ENCODE data around the gene CLDN4. TPM values are rescaled to one million over a fixed set of nuclear protein-coding genes. Genes with fewer than 3 reads are reported as not detected.

CLDN4 gene
- total RNA-seq, 1 experiment from 2014 or later: 15.6 TPM

GRCh38 chr7:73869011-73869798, 38.4 kb downstream of the CLDN4 start:
- no peak overlapping the region for H4K5ac ChIP-seq (ENCODE audit: insufficient read length, low read depth, low read length)
- H2BK5ac ChIP-seq (ENCODE audit: insufficient read length, low read length): no peak overlapping the region
- TF ChIP-seq CTCF (conservative IDR thresholded peaks at IDR 0.05): no peak
- no peak overlapping the region for H3T11ph ChIP-seq (ENCODE audit: low read length)
- no CpG with 5 or more reads among the region's 24 CpGs for WGBS (ENCODE audit: extremely low coverage, insufficient read length, low lambda C conversion rate)
- DNase-seq: peak; percentile 25
- no peak overlapping the region for H2AFZ ChIP-seq (ENCODE audit: low read length)
- no peaks in the 10 kb centered on the region for H3K9me3 ChIP-seq (ENCODE audit: control insufficient read depth, low read depth, low read length)
- H3K4me2 ChIP-seq (ENCODE audit: insufficient read depth, insufficient read length, low read length): no peak overlapping the region
- no peak overlapping the region for H3K4ac ChIP-seq (ENCODE audit: low read depth, low read length)
- Mint-ChIP-seq H3K27ac (no peak overlapping the region; a peak in 1 of 7 replicates), H3K4me1 (peaks cover 6 to 19% of the 10 kb centered on the region in 2 experiments), H3K27me3 (ENCODE audit: low read depth) (no peaks in the 10 kb centered on the region), H3K4me3 (no peak overlapping the region), H3K9me3 (no peaks in the 10 kb centered on the region; a peak in 1 of 5 replicates), H3K36me3 (ENCODE audit: insufficient read depth in 1 of 3, low read depth in 3 of 3) (no peaks in the 10 kb centered on the region; a peak in 1 of 7 replicates)
- no peak overlapping the region for H3K14ac ChIP-seq (ENCODE audit: insufficient read depth, low read length)
- H4K8ac ChIP-seq (replicated peaks; ENCODE audit: insufficient read length, low read depth, low read length): no peak overlapping the region
- no peaks in the 10 kb centered on the region for H3K79me1 ChIP-seq (ENCODE audit: insufficient read depth, low read depth, low read length, poor library complexity, severe bottlenecking)
- no peak overlapping the region for H2BK20ac ChIP-seq (ENCODE audit: low read depth, low read length, poor library complexity, severe bottlenecking)
- H4K20me1 ChIP-seq (ENCODE audit: control insufficient read depth, insufficient read depth, insufficient read length): no peaks in the 10 kb centered on the region
- H2BK12ac ChIP-seq (ENCODE audit: insufficient read length, low read depth, low read length): no peak overlapping the region
- no peak overlapping the region for H4K91ac ChIP-seq (ENCODE audit: insufficient read length, low read depth, low read length)
- H3K4me1 ChIP-seq (ENCODE audit: insufficient read depth, low read length): no peaks in the 10 kb centered on the region; the same call in 1 of the 2 replicates
- no peaks in the 10 kb centered on the region for H3K79me2 ChIP-seq (ENCODE audit: insufficient read depth, low read length)
- no peaks in the 10 kb centered on the region for H3K27me3 ChIP-seq (ENCODE audit: insufficient read depth, low read length)
- H3K56ac ChIP-seq (ENCODE audit: insufficient read length, low read depth, low read length): no peak overlapping the region
- H3K9ac ChIP-seq (ENCODE audit: extremely low read depth, insufficient read length, low read length): no peak overlapping the region
- no peak overlapping the region for H2BK120ac ChIP-seq (ENCODE audit: low read depth, low read length, poor library complexity, severe bottlenecking)
- no peak overlapping the region for H3K18ac ChIP-seq (ENCODE audit: insufficient read length, low read depth, low read length)
- no peak overlapping the region for H3K23ac ChIP-seq (ENCODE audit: insufficient read length, low read depth, low read length)
- H2BK15ac ChIP-seq (ENCODE audit: low read depth, low read length): no peak overlapping the region
- no peaks in the 10 kb centered on the region for H3K23me2 ChIP-seq (ENCODE audit: insufficient read length, low read depth, low read length, poor library complexity, severe bottlenecking)
- no peak overlapping the region for H3K27ac ChIP-seq (ENCODE audit: insufficient read length, low read depth, low read length)
- no peak overlapping the region for H2AK5ac ChIP-seq (ENCODE audit: insufficient read length, low read length)
